GM12801 (cell line): ENCODE measurements around the gene PFDN6.

Source experiments
- TF ChIP-seq, protein P1 (sequence below): IDR thresholded peaks from one replicate; pipeline ENCODE4 v1.5.1; 2011; ENCODE audit warnings: control low read depth; ENCODE audit not compliant: insufficient read length; ENCODE audit errors: extremely low read depth

Gene PFDN6

DNA sequence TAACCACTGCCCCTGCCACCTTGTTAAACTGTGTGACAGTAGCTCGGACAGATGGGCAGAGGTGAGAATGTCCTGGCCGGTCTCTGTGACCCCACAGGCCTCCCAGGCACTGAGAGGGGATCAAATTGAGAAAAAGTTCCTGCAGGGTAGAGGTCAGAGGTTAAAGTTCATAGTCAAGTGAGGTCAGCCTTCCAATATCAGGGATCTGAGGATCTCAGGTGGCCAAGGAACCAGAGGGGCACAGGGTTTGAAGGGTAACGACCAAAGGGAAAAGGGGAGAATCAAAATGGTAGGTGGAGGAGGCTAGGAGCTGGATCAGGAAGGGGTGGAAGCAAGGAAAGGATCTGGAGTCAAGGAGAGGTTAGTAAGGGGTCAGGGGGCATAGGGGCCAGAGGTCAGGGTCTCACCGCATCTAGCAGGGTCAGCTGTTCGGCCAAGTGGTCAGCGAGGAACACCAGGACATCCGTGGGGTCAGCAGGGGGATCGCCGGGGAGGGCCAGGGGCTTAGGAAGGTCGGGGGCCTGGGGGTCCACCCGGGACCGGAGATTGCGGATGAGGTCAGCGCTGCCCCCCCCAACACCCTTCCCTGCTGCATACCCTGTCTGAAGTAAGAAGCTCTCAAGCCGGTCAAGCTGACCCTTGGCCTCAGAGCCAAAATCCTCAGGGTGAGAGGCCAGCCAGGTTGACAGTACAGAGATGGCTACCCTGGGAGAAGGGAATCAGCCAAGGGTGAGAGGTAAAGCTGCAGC, 6.4 kb downstream of the PFDN6 start:
- TF ChIP-seq, protein P1, sequence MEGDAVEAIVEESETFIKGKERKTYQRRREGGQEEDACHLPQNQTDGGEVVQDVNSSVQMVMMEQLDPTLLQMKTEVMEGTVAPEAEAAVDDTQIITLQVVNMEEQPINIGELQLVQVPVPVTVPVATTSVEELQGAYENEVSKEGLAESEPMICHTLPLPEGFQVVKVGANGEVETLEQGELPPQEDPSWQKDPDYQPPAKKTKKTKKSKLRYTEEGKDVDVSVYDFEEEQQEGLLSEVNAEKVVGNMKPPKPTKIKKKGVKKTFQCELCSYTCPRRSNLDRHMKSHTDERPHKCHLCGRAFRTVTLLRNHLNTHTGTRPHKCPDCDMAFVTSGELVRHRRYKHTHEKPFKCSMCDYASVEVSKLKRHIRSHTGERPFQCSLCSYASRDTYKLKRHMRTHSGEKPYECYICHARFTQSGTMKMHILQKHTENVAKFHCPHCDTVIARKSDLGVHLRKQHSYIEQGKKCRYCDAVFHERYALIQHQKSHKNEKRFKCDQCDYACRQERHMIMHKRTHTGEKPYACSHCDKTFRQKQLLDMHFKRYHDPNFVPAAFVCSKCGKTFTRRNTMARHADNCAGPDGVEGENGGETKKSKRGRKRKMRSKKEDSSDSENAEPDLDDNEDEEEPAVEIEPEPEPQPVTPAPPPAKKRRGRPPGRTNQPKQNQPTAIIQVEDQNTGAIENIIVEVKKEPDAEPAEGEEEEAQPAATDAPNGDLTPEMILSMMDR: no peak

DNA sequence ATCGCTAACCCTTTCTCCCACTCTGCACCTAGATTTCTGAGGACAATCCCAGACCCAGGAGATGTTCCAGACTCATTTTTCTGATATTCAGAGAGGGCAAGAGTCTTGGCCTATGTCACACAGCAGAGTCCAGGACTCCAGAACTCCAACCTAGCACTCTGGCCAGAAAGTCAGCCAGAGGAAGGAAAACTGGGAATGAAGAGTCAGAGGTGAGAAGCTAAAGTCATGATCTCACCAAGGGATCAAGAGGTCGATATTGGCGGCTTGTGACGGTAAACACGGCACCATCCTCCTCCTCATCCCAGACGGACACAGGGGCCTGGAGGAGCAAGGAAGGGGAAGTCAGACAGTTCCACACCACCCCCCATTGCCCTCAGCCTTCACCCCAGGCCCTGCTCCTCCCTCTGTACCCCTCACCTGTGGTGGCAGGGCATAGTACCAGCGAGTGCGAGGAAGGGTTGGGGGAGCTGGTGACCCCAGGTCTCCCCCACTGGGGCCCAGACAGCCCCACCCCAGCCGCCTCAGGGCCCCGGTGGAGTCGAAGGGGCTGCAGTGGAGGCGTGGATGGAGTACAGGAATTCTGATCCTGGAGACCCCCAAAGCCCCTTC, 7.5 kb downstream of the PFDN6 start:
- TF ChIP-seq, protein P1: no peak

DNA sequence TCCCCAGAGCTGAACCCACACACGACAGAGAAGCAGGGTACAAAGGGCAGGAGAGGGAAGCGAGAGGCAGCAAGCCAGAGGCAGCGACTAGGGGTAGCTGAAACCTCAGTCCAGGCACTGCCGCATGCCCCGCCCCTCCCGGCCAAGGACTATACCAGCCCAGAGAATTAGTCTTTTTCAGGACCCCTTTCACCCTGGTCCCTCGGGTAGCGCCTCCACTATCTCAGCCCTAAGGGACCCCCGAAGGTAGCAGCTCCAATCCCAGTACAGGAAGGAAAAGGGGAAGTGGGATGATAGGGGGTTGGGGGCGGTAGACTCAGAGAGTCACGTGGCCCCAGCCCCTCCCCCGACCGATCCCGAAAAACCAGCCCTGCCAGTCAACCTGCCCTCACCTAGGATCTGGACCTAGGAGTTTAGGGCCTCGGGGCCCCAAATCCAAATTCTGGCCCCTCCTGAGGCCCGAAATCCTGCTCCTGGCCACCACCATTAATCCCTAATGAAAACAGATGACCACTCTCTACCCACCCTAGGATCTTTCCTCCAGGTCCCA, 8.1 kb downstream of the PFDN6 start:
- TF ChIP-seq, protein P1: no peak

DNA sequence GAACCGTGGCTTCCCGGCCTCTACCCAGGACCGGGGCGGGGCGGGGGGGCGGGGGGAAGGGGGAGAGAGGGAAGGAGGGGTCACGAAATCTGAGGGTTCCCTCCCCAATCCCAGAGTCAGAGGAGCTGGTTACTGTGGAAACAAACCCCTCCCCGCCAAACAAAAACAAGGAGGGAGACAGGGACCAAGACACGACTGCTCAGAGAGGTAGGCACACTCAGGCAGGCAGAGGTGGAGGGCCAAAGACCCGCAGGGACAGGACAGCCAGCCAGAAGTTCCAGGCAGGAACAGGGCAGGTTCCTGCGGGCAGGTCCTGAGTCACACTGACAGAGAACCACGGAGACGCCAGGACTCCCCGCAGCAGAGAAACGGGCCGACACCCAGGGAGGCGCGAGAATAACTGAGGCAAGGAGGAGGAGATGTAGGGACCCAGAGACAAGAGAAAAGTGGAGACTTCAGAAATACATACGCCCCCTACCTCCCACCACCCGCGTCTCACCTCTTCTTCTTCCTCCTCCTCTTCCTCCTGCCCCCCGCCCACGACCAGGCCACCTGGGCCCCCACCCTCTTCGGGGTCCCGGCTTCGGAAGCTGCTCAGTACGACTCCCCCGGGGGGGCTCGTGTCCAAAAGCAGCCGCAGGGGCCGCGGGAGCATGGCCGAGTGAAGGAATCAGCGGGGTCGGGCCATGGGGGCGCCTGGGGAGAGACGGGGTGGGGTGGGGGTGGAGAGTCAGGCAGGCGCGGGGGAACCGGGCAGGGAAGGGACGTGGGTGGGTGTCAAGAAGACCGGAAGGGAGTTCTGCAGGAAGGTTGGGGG, 8.8 kb downstream of the PFDN6 start:
- TF ChIP-seq, protein P1: no peak

DNA sequence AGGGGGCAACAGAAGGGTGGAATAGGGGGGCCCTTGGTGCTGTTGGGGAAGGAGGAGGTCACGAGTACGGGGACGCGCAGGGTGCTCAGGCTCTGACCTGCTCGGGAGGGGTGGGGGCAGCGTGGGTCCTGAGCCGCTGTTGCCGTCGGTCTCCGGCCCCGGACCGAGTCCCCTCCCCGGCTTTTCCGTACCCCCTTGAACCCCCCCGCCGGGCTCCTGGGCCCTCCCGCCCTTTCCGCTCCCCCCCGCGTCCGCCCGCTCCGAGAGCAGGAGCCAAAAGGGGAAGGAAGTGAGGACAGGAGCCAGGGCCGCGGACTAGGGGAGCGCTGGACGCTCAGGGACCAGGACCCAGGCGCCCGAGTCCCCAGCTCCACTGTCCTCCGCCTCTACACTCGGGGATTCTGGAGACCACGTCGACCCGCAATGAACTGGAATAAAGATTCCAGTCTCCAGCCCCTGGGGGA, 9.4 kb downstream of the PFDN6 start, which contains the start of gene RGL2:
RGL2 (minus strand) TSS at position 170 of the 464 bp plus-strand sequence. CDS start 332 bp downstream, outside the sequence.
- TF ChIP-seq, protein P1: no peak

DNA sequence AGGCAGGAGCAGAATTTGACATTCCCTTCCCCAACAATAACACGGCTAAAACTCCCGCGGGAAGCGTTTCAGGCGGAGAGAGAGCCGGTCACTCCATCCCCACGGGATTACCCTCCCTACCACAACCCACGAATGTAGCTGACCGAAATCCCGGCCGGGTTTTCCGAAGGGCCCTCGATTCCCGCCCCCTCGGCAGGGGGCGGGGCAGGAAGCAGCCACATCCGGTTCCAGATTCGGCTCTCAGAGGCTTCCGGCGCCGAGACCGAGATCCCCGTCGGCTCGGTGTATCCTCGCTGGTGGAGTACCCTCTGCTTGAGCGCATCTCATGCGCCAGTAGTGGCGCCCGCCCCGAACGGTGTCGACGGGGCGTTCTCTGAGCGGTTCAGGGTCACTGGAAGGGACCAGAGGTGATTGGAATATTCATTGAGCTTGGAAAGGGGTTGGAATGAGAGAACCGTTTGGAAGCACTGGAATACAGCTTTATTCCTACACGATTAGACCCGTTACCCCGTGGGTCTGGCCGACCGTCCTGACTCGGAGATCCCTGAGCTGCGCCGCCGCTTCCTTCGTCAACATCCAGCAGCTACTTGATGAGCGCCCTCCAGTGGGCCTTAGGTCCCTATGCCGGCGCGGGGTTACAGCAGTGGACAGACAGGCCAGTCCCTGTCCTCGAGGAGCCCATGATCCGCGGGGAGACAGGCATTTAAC, 10.0 kb downstream of the PFDN6 start:
- TF ChIP-seq, protein P1: no peak
